Measurements from ENCODE around the gene NOTCH1. TPM values are rescaled to one million over a fixed set of nuclear protein-coding genes. Genes with fewer than 3 reads are reported as not detected.

The NOTCH1 gene
- total and polyA plus RNA-seq, 7 experiments from 2014 or later: 1.9 to 92.9 (median 52.0) TPM

GRCh38 chr9:136476369-136477150 lies 69.3 kb downstream of the NOTCH1 start:
- Mint-ChIP-seq H3K36me3 (peaks cover 0 to 21% (median 4%) of the 10 kb centered on the region in 5 donors), H3K27ac (peak overlapping the region in 1 of 9 donors; percentile 25)

GRCh38 chr9:136474974-136475865 lies 70.6 kb downstream of the NOTCH1 start:
- Mint-ChIP-seq H3K27me3 (no peaks in the 10 kb centered on the region), H3K4me1 (peaks cover 9 to 28% (median 22%) of the 10 kb centered on the region in 7 donors), H3K36me3 (peaks cover 0 to 21% (median 4%) of the 10 kb centered on the region in 5 donors), H3K9me3 (no peaks in the 10 kb centered on the region), H3K4me3 (no peak overlapping the region), H3K27ac (no peak overlapping the region)
- POLR2A ChIA-PET: interaction anchor here (0.9 kb wide), 1 partner anchor 10 kb away, joined by 3 read pairs; no protein-coding TSS in a partner anchor
- ATAC-seq (no peak), DNase-seq (no peak)
- H3K27me3 ChIP-seq (ENCODE audit: control insufficient read depth in 2 of 2, insufficient read depth in 2 of 2, low read length in 2 of 2): no peaks in the 10 kb centered on the region
- CTCF ChIA-PET: interaction anchor here (0.9 kb wide), 1 partner anchor 14 kb away, joined by 7 read pairs; no protein-coding TSS in a partner anchor
- H3K36me3 ChIP-seq (ENCODE audit: control insufficient read depth in 2 of 3, insufficient read depth in 3 of 3, low read length in 3 of 3): peaks cover 13 to 80% (median 24%) of the 10 kb centered on the region in 3 experiments
- peaks cover 2 to 6% of the 10 kb centered on the region in 2 donors for H3K4me1 ChIP-seq (ENCODE audit: control insufficient read depth in 2 of 2, insufficient read depth in 2 of 2, low read length in 2 of 2)
- H3K27ac ChIP-seq (ENCODE audit: low read depth, low read length): no peak overlapping the region
- intact Hi-C loops (cut with micrococcal nuclease): no loop called here
- no peak overlapping the region for H3K4me3 ChIP-seq (ENCODE audit: low read length)
- no peaks in the 10 kb centered on the region for H3K9me3 ChIP-seq (ENCODE audit: control insufficient read depth in 2 of 3, low read length in 3 of 3)

More at GRCh38 chr9:136476369-136477150, 69.3 kb downstream of the NOTCH1 start:
- Histone ChIP-seq H3K4me3 (ENCODE audit: low read length) (no peak overlapping the region), H3K4me1 (ENCODE audit: control insufficient read depth in 2 of 2, insufficient read depth in 2 of 2, low read length in 2 of 2) (peaks cover 11 to 12% of the 10 kb centered on the region in 2 donors), H3K9me3 (ENCODE audit: control insufficient read depth in 2 of 3, low read length in 3 of 3) (no peaks in the 10 kb centered on the region), H3K27me3 (ENCODE audit: control insufficient read depth in 2 of 2, insufficient read depth in 2 of 2, low read length in 2 of 2) (no peaks in the 10 kb centered on the region), H3K36me3 (ENCODE audit: control insufficient read depth in 2 of 3, insufficient read depth in 3 of 3, low read length in 3 of 3) (peaks cover 3 to 67% (median 16%) of the 10 kb centered on the region in 3 experiments), H3K27ac (ENCODE audit: low read depth, low read length) (no peak overlapping the region)
- ATAC-seq: no peak
- H3K9me3 Mint-ChIP-seq: no peaks in the 10 kb centered on the region
- H3K4me1 Mint-ChIP-seq: peaks cover 12 to 40% (median 30%) of the 10 kb centered on the region in 7 donors
- H3K4me3 Mint-ChIP-seq: no peak overlapping the region
- ChIA-PET CTCF (no interaction called here), POLR2A (no interaction called here)
- H3K27me3 Mint-ChIP-seq: no peaks in the 10 kb centered on the region
- no peak for DNase-seq
- intact Hi-C loops (cut with micrococcal nuclease): no loop called here

GRCh38 chr9:136474021-136474640 lies 71.7 kb downstream of the NOTCH1 start:
- intact Hi-C loops (cut with micrococcal nuclease): no loop called here
- H3K9me3 Mint-ChIP-seq: no peaks in the 10 kb centered on the region

GRCh38 chr9:136473354-136473721 lies 72.5 kb downstream of the NOTCH1 start:
- H3K27me3 ChIP-seq (ENCODE audit: control insufficient read depth in 2 of 2, insufficient read depth in 2 of 2, low read length in 2 of 2): no peaks in the 10 kb centered on the region
- H3K4me3 Mint-ChIP-seq: no peak overlapping the region
- peaks cover 0 to 23% (median 0%) of the 10 kb centered on the region in 5 donors for H3K36me3 Mint-ChIP-seq
- no peak overlapping the region for H3K27ac Mint-ChIP-seq
- peaks cover 3 to 9% (median 7%) of the 10 kb centered on the region in 7 donors for H3K4me1 Mint-ChIP-seq
- CTCF ChIA-PET: no interaction called here
- POLR2A ChIA-PET: no interaction called here
- ATAC-seq: no peak
- H3K9me3 Mint-ChIP-seq: no peaks in the 10 kb centered on the region
- H3K4me1 ChIP-seq (ENCODE audit: control insufficient read depth in 2 of 2, insufficient read depth in 2 of 2, low read length in 2 of 2): no peaks in the 10 kb centered on the region
- intact Hi-C loops (cut with micrococcal nuclease): no loop called here
- no peak overlapping the region for H3K27ac ChIP-seq (ENCODE audit: low read depth, low read length)
- H3K9me3 ChIP-seq (ENCODE audit: control insufficient read depth in 2 of 3, low read length in 3 of 3): no peaks in the 10 kb centered on the region
- no peak for DNase-seq
- H3K4me3 ChIP-seq (ENCODE audit: low read length): no peak overlapping the region
- H3K27me3 Mint-ChIP-seq: no peaks in the 10 kb centered on the region
- peaks cover 18 to 95% (median 29%) of the 10 kb centered on the region in 3 experiments for H3K36me3 ChIP-seq (ENCODE audit: control insufficient read depth in 2 of 3, insufficient read depth in 3 of 3, low read length in 3 of 3)

More at GRCh38 chr9:136474021-136474640, 71.7 kb downstream of the NOTCH1 start:
- ATAC-seq (no peak), DNase-seq (no peak)
- Histone ChIP-seq H3K9me3 (ENCODE audit: control insufficient read depth in 2 of 3, low read length in 3 of 3) (no peaks in the 10 kb centered on the region), H3K4me3 (ENCODE audit: low read length) (no peak overlapping the region), H3K4me1 (ENCODE audit: control insufficient read depth in 2 of 2, insufficient read depth in 2 of 2, low read length in 2 of 2) (no peaks in the 10 kb centered on the region), H3K36me3 (ENCODE audit: control insufficient read depth in 2 of 3, insufficient read depth in 3 of 3, low read length in 3 of 3) (peaks cover 18 to 91% (median 29%) of the 10 kb centered on the region in 3 experiments), H3K27ac (ENCODE audit: low read depth, low read length) (no peak overlapping the region), H3K27me3 (ENCODE audit: control insufficient read depth in 2 of 2, insufficient read depth in 2 of 2, low read length in 2 of 2) (no peaks in the 10 kb centered on the region)
- Mint-ChIP-seq H3K27ac (no peak overlapping the region), H3K27me3 (no peaks in the 10 kb centered on the region), H3K36me3 (peaks cover 0 to 26% (median 4%) of the 10 kb centered on the region in 5 donors), H3K4me1 (peaks cover 5 to 17% (median 15%) of the 10 kb centered on the region in 7 donors), H3K4me3 (no peak overlapping the region)
- CTCF ChIA-PET: no interaction called here
- POLR2A ChIA-PET: no interaction called here

- Histone ChIP-seq H3K27ac (ENCODE audit: low read depth, low read length) (no peak overlapping the region), H3K9me3 (ENCODE audit: control insufficient read depth in 2 of 3, low read length in 3 of 3) (no peaks in the 10 kb centered on the region), H3K27me3 (ENCODE audit: control insufficient read depth in 2 of 2, insufficient read depth in 2 of 2, low read length in 2 of 2) (no peaks in the 10 kb centered on the region), H3K36me3 (ENCODE audit: control insufficient read depth in 2 of 3, insufficient read depth in 3 of 3, low read length in 3 of 3) (peaks cover 18 to 96% (median 29%) of the 10 kb centered on the region in 3 experiments), H3K4me1 (ENCODE audit: control insufficient read depth in 2 of 2, insufficient read depth in 2 of 2, low read length in 2 of 2) (no peaks in the 10 kb centered on the region), H3K4me3 (ENCODE audit: low read length) (no peak overlapping the region)
- H3K4me1 Mint-ChIP-seq: peaks cover 3 to 6% (median 5%) of the 10 kb centered on the region in 7 donors
- intact Hi-C loops (cut with micrococcal nuclease): no loop called here
- peaks cover 0 to 23% (median 0%) of the 10 kb centered on the region in 5 donors for H3K36me3 Mint-ChIP-seq
- no peaks in the 10 kb centered on the region for H3K9me3 Mint-ChIP-seq
- CTCF ChIA-PET: no interaction called here
- no peak for DNase-seq
- H3K27me3 Mint-ChIP-seq: no peaks in the 10 kb centered on the region
- no peak overlapping the region for H3K4me3 Mint-ChIP-seq
- no peak overlapping the region for H3K27ac Mint-ChIP-seq
- POLR2A ChIA-PET: no interaction called here
- no peak for ATAC-seq
Observed at GRCh38 chr9:136472640-136473353, 73.1 kb downstream of the NOTCH1 start.

Measured in naive thymus-derived CD4-positive, alpha-beta T cell (primary cell).